Loucy (cell line): ENCODE measurements around the gene TTC21B.
"Not testable (repeated sequence)": the region's sequence is repeated elsewhere in the genome, so short reads cannot be mapped to it uniquely, and the experiment has no call there.

Source experiments
- CTCF ChIP-seq: fragments of 200-600 bp; sonication (generic); conservative IDR thresholded peaks from 2 replicates; pipeline ENCODE4 v1.5.1; 2014; ENCODE audit warnings: mild to moderate bottlenecking, antibody characterized with exemption, low read length
- EZH2phosphoT487 ChIP-seq: fragments of 200-600 bp; IDR thresholded peaks from 2 replicates; pipeline ENCODE4 v1.6.1; 2018; ENCODE audit warnings: antibody characterized with exemption, mild to moderate bottlenecking, moderate library complexity, borderline replicate concordance

- TF ChIP-seq CTCF, EZH2phosphoT487: not testable (repeated sequence)
Observed at GRCh38 chr2:165861083-165861482, 92.5 kb downstream of the TTC21B start.
